Measurements from ENCODE around the gene SYCE1.
"Not testable (repeated sequence)": the region's sequence is repeated elsewhere in the genome, so short reads cannot be mapped to it uniquely, and the experiment has no call there.

Gene SYCE1, protein sequence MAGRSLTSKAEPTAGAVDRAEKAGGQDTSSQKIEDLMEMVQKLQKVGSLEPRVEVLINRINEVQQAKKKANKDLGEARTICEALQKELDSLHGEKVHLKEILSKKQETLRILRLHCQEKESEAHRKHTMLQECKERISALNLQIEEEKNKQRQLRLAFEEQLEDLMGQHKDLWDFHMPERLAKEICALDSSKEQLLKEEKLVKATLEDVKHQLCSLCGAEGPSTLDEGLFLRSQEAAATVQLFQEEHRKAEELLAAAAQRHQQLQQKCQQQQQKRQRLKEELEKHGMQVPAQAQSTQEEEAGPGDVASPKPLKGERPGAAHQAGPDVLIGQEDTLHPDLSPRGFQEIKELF

DNA sequence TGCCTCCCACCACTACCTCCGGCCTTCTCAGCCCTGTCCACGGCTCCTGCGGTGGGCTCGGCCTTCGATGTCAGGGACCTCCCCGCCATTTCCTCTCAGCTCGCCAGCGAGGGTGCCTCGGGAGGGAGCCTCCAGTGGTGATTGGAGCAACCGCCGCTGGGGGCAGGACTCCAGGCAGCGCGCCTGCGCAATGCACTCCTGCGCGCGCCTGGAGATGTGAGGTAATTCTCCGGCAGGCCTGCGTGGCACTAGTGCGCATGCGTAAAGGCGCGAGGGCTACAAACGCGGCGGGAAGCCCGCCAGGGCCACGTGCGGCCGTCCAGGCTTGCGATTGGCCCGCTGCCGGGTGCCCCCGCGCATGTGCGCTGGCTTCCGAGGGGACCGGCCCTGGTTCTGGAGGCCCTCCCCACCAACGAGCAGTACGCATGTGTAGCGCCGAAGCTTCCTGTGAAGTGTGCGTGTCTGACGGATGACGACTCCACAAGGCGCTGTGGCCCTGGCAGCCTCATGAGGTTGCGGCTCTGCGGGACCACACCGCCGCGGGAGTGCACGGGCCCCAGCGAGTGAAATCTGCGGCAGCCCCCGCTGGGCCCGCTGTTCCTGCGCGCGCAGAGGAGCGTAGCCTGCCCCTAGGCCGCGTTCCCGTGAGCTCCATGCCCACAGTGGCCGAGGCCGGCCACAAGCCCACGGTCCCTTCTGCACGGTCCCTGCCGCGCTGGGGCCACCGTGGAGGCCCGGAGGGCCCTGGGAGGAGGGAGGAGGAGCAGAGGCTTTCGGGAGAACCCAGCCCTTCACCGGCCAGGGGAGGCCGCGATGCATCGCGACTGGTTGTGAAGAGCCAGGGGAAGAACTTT, at the start of gene SYCE1:
TSS of gene SYCE1 (minus strand) at position 143 of the 854 bp plus-strand sequence. CDS start at position 89, 54 bp downstream.
- no peak for FAIRE-seq

DNA sequence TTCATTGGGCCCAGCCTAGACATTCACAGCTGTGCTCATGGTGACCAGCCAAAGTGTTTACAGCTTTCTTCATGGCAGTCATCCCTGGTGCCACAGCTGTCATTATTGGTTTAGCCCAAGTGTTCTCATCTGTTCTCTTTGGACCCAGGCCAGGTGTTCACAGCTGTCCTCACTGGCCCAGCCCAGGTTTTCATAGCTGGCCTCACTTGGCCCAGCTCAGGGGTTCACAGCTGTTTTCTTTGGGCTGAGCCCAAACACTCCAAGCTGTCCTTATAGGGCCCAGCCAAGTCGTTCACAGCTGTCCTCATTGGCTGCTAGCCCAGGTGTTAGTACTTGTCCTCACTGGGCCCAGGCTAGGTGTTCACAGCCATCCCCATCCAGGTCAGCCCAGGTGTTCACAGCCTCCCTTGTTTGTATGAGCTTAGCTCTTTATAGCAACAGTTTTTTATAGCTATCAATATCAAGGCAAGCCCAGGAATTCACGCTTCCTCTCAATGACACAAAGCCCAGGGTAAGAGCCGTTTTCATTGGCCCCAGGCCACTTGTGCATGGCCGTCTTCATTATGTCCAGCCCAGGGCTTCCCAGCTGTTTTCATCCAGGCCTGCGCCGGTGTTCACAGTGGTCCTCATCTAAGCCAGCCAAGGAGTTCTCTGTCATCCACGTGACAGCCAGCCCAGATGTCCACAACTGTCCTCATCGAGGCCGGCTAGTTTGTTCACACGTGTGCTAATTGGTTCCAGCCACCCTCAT, 49.6 kb upstream of the SYCE1 start:
- no peak for FAIRE-seq

DNA sequence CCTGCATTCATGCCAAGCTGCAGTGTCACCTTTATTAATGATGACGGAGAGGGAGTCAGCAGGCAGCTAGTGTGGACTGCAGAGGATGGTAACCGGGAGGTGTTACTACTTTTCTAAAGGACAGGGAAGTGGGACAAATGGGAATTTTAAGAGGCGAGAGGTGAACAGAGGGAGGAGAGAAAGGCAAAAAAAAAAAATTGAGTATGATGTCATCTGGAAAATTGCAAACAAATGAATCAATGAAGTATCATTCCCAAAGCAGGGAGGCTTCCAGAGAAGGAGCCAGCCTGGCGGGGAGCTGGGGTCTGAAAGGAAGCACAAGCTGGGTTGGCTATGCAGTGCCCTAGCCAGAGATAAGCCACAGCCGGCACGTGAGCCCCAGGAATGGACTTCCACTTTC, 48.3 kb upstream of the SYCE1 start:
- FAIRE-seq = no peak

- FAIRE-seq = no peak
Observed at GRCh38 chr10:133611079-133611478, 45.7 kb upstream of the SYCE1 start.

DNA sequence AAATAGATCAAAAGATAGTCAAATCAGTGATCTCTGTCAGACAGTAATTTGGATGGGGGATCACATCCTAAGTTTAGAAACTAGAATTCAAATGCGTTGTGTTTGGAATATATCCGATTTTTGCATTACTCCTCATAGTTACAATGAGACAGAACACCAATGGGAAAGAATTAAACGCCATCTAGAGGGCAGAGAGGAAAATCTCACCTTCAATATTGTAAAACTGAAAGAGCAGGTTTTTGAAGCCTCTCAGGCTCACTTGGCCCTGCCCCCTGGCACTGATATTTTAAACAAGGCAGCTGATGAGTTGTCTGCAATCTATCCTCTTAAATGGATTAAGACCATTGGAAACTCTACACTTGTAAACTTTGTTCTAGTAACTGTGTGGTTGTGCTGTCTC, 43.5 kb upstream of the SYCE1 start:
- FAIRE-seq = peak; percentile 96

DNA sequence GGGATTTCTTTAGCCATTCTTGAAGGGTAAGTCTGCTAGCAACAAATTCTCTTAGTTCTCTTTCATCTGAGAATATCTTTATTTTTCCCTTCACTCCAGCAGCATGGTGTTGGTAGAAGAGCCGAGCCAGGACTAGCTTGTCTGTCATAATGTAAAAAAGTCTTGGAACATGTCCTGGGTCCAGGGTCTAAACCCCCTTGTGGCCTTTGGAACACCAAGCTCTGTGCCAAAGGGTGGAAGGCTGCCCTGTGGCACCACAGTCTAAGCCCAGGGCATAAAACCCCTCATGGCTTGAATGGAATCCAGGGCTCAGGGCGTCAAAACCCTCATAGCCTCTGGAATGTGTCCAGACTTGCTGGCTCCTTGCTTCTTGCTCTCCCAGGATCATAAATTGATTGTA, 38.1 kb upstream of the SYCE1 start:
- FAIRE-seq = not testable (repeated sequence)

DNA sequence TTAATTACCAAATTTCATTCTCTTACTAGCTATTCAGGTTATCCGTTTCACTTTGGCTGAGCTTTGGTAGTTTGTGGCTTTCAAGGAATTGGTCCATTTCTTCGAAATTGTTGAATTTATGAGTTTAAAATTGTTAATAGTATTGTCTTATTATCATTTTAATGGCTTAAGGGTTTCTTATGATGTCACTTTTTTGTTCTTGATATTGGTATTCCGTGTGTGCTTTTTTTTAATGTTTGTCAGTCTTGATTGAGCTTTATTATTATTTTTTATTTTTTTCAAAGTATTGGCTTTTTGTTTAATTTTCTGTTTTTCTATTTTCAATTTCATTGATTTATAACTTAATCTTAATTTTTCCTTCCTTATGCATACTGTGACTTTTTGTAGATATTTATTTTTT, 35.3 kb upstream of the SYCE1 start:
- peak; percentile 85 for FAIRE-seq

- not testable (repeated sequence) for FAIRE-seq
Observed at GRCh38 chr10:133599869-133600268, 34.5 kb upstream of the SYCE1 start.

DNA sequence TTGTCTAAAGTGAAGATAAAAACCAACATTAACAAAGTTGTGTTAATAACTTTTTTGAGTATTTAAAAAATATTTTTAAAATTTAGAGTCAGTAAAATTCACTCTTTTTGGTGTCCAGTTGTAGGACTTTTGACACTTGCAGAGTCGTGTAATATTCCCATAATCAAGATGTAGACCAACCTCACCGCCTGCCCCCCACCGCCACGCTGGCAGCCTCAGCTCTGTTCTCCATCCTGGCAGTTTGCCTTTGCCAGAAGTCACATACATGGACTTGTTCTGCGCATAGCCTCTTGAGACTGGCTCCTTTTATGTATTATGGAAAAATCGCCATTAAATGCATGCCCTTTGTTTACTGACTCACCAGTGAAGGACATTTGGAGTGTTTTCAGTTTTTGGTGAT, 27.3 kb upstream of the SYCE1 start:
- no peak for FAIRE-seq

DNA sequence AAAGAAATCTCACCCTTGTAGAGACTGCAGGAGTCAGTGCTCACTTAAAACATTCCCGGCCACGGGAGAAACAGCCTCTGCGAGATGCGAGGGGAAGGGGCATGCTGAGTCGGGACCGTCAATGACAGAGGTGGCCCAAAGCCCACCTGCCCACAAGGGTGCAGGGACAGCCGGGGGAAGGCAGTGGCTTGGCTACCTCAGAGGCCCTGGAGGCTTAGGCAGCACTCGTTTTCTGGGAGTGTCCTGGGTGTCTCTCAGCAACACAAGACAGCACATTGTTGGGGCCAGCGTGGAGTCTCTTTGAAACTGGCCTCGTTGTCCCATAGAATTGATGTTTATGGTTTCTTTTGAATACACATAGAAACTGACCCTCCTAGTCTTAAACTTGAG, 25.6 kb upstream of the SYCE1 start:
- no peak for FAIRE-seq

DNA sequence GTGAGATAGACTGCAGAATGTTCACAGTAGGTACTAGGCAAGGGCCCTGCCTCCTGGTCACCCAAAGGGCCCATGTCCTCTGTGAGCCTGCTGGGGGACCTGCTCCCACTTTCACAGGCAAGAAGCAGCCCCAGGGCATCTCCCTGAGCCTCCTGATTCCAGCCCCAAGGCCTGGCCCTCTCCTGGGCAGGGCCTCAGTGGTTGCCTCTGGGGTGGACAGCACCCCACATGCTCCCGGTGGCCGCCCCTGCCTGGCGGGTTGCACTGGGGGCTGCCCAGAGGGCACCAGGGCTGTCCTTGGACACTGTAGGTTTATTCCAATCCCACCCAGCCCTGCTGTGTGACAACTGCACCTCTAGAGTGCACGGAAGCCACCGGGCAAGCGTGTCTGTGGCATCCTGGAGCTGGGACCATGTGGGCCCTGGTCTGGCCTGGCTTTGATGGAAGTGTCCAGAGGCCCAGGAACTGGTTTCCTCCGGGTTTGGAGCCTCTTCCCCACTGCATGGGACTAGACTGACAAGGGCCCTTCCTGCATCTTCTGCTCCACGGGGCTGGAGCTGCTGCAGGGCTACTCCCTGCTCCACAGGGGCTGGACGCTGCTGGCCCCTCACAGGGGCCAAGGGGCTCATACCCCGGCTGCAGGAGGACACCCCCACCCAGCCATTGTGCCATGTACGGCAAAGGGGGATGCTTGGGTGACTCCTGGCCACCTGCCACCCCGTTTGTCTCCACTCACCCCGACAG, 25.0 kb upstream of the SYCE1 start:
- FAIRE-seq = no peak

DNA sequence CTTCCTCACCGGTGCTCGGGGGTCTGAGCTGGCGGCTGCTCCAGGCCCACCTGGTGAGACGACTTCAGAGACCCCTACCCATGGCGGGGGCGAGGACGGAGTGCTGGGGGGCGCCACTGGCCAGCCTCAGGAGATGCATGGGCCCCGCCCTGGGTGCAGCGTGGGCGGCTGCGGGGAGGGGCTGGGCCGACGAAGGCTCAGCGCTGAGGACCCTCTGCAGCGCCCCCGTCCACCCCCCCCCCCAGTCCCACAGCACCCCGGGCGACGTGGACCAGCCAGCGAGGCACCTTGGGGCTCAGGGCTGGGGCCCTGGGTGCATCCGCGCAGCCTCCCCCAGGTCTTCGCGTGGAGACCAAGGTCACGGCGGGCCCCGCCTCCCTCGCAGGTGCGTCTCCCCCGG, 11.7 kb upstream of the SYCE1 start:
- not testable (repeated sequence) for FAIRE-seq

GRCh38 chr10:133573460-133573859, 8.1 kb upstream of the SYCE1 start:
- not testable (repeated sequence) for FAIRE-seq

DNA sequence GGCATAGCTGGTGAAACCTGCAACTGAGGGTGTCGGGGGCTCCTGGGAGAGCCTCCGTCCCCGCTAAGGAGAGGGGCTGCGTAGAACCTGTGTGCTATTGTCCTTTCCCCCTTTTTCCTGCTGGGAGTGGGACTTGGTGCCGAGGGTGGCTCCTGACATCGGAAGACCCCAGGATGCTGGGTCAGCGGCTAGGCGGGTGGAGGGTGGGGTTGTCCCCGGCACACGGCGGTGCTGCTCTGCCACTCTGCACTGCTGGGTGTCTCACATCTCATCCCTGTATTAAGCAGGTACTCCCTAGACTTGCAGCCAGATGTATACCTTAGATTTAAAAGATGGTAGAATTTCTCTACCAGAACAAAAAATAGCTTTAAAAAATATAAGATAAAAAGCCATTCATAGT, 6.7 kb upstream of the SYCE1 start:
- FAIRE-seq = not testable (repeated sequence)

GRCh38 chr10:133569801-133570200, 4.4 kb upstream of the SYCE1 start:
- FAIRE-seq = not testable (repeated sequence)

- not testable (repeated sequence) for FAIRE-seq
Observed at GRCh38 chr10:133568831-133569527, 3.6 kb upstream of the SYCE1 start.

GRCh38 chr10:133568287-133568614, 2.9 kb upstream of the SYCE1 start:
- FAIRE-seq = no peak

GRCh38 chr10:133567609-133568286, 2.4 kb upstream of the SYCE1 start:
- FAIRE-seq = no peak

- no peak for FAIRE-seq
Observed at GRCh38 chr10:133567119-133567518, 1.7 kb upstream of the SYCE1 start.

- FAIRE-seq = no peak
Observed at GRCh38 chr10:133564816-133565215, 567 bp downstream of the SYCE1 start.

- FAIRE-seq = no peak
Observed at GRCh38 chr10:133559216-133559615, 6.2 kb downstream of the SYCE1 start.

Measured in A204.1 (cell line).